Neural cell (in vitro differentiated cells): ENCODE data around the gene MTO1.

Source experiments
- SMC3 ChIP-seq: fragments of 450-650 bp; conservative IDR thresholded peaks from 2 replicates; pipeline ENCODE4 v1.6.1; 2014; ENCODE audit warnings: antibody characterized with exemption, mild to moderate bottlenecking, moderate library complexity; ENCODE audit not compliant: poor library complexity
- TAF1 ChIP-seq: IDR thresholded peaks from 2 replicates; pipeline ENCODE4 v1.6.1; 2012; ENCODE audit warnings: low read depth
- TF ChIP-seq, protein P1 (sequence below): fragments of 450-650 bp; IDR thresholded peaks from 2 replicates; pipeline ENCODE4 v1.5.1; 2014; ENCODE audit warnings: antibody characterized with exemption, mild to moderate bottlenecking, moderate library complexity; ENCODE audit not compliant: poor library complexity, severe bottlenecking

DNA sequence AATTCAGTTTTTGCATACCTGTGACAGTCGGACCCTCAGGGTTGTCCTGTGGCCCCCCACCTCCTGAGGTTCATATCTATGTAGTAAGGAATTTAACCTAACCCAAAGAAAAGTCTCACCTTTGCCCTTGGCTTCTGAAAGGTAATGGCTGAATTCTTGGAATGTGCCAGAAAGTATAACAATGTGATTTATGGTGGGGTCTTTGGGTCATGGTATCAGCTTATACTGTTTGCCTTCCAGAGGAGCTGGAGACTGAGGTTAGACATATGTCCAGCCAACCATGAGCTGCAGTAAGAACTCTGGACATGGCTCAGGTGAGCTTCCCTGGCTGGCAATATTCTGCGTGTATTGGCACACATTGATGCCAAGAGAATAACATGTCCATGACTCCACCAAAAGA, 40.0 kb upstream of the MTO1 start:
- TF ChIP-seq, protein P1, sequence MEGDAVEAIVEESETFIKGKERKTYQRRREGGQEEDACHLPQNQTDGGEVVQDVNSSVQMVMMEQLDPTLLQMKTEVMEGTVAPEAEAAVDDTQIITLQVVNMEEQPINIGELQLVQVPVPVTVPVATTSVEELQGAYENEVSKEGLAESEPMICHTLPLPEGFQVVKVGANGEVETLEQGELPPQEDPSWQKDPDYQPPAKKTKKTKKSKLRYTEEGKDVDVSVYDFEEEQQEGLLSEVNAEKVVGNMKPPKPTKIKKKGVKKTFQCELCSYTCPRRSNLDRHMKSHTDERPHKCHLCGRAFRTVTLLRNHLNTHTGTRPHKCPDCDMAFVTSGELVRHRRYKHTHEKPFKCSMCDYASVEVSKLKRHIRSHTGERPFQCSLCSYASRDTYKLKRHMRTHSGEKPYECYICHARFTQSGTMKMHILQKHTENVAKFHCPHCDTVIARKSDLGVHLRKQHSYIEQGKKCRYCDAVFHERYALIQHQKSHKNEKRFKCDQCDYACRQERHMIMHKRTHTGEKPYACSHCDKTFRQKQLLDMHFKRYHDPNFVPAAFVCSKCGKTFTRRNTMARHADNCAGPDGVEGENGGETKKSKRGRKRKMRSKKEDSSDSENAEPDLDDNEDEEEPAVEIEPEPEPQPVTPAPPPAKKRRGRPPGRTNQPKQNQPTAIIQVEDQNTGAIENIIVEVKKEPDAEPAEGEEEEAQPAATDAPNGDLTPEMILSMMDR, result no peak
- TF ChIP-seq TAF1 (no peak), SMC3 (no peak)
